B cell (primary cell): ENCODE measurements around the gene PCDHGB6. TPM values are rescaled to one million over a fixed set of nuclear protein-coding genes. Genes with fewer than 3 reads are reported as not detected.

Experiments
- ATAC-seq: fragments of 200-7000 bp; cut with Tn5 transposase; one replicate; pipeline ENCODE4 v1.10.0; 2021; ENCODE audit warnings: low read depth, mild to moderate bottlenecking, moderate number of reproducible peaks, moderate library complexity
- CTCF ChIA-PET: fragments of 350-600 bp; sonication (Branson Sonifier 250); formaldehyde crosslinking; loops from one replicate; lab custom pipeline; 2021; ENCODE audit warnings: antibody characterized with exemption, inconsistent platforms; lab: Charles Lee
- POLR2A ChIA-PET: fragments of 350-600 bp; sonication (Branson Sonifier 250); formaldehyde crosslinking; loops from one replicate; lab custom pipeline; 2021; ENCODE audit warnings: antibody characterized with exemption; lab: Charles Lee
- DNase-seq: peaks from one replicate; pipeline ENCODE4 v3.0.0; 2013
- H2AFZ ChIP-seq: 2 replicates; pipeline ENCODE4 v1.6.1; 2012; ENCODE audit warnings: mild to moderate bottlenecking, low read depth, low read length; ENCODE audit not compliant: insufficient read depth, poor library complexity, severe bottlenecking
- H3K27ac ChIP-seq, 2 donors: 1 replicate in 1 of 2; 2 replicates in 1 of 2; pipeline ENCODE4 v1.5.1; 2012 to 2013; ENCODE audit warnings: low read length in 2 of 2, mild to moderate bottlenecking in 2 of 2, moderate library complexity in 1 of 2
- H3K27me3 ChIP-seq, 4 experiments: fragments of 200-600 bp in 1 of 4; sonication (generic) in 1 of 4; replicated peaks in 1 of 4; 1 replicate in 2 of 4; 2 replicates in 2 of 4; pipeline versions ENCODE4 v1.6.1 to v1.7.0; 2013 to 2016; ENCODE audit warnings: low read length in 3 of 4, mild to moderate bottlenecking in 2 of 4, mixed read lengths in 1 of 4, moderate library complexity in 1 of 4; ENCODE audit not compliant: insufficient read depth in 4 of 4, control insufficient read depth in 3 of 4; ENCODE audit errors: control extremely low read depth in 1 of 4
- H3K36me3 ChIP-seq, 2 experiments: replicated peaks in 1 of 2; 1 replicate in 1 of 2; 2 replicates in 1 of 2; pipeline versions ENCODE4 v1.6.1 to v1.7.1; 2013; ENCODE audit warnings: low read length in 1 of 2; ENCODE audit not compliant: insufficient read depth in 2 of 2, control insufficient read depth in 1 of 2; ENCODE audit errors: control extremely low read depth in 1 of 2, extremely low read depth in 1 of 2
- H3K4me1 ChIP-seq, 2 donors: fragments of 200-600 bp in 1 of 2; sonication (generic) in 1 of 2; 1 replicate in 1 of 2; 2 replicates in 1 of 2; pipeline versions ENCODE4 v1.5.1 to v1.6.1; 2013 to 2017; ENCODE audit warnings: low read length in 2 of 2; ENCODE audit not compliant: control insufficient read depth in 2 of 2, insufficient read depth in 2 of 2
- H3K4me2 ChIP-seq: replicated peaks from 2 replicates; pipeline ENCODE3; 2012; ENCODE audit warnings: mild to moderate bottlenecking, low read depth, low read length; ENCODE audit not compliant: poor library complexity, severe bottlenecking
- H3K4me3 ChIP-seq, 5 experiments: fragments of 200-600 bp in 1 of 5; sonication (generic) in 1 of 5; 1 replicate in 3 of 5; 2 replicates in 2 of 5; pipeline versions ENCODE4 v1.5.1 to v1.7.0; 2011 to 2016; ENCODE audit warnings: low read length in 4 of 5, mild to moderate bottlenecking in 4 of 5, low read depth in 2 of 5, control low read depth in 1 of 5, moderate library complexity in 1 of 5; ENCODE audit not compliant: insufficient read depth in 1 of 5; ENCODE audit errors: control extremely low read depth in 1 of 5, extremely low read depth in 1 of 5
- H3K79me2 ChIP-seq: fragments of 200-600 bp; sonication (generic); one replicate; pipeline ENCODE4 v1.6.0; 2016; ENCODE audit warnings: low read length; ENCODE audit not compliant: control insufficient read depth, insufficient read depth
- H3K9ac ChIP-seq: fragments of 200-600 bp; sonication (generic); 2 replicates; pipeline ENCODE4 v1.6.1; 2017; ENCODE audit warnings: mild to moderate bottlenecking, low read length, moderate library complexity
- H3K9me3 ChIP-seq, 3 donors: one replicate each; pipeline versions ENCODE4 v1.6.1 to v1.7.1; 2013; ENCODE audit warnings: low read length in 2 of 3; ENCODE audit not compliant: control insufficient read depth in 2 of 3, insufficient read depth in 1 of 3; ENCODE audit errors: control extremely low read depth in 1 of 3
- H4K20me1 ChIP-seq: 2 replicates; pipeline ENCODE4 v1.6.0; 2012; ENCODE audit warnings: mild to moderate bottlenecking, low read length; ENCODE audit not compliant: insufficient read depth, control insufficient read depth, poor library complexity, severe bottlenecking
- H3K27ac Mint-ChIP-seq: one replicate; pipeline ENCODE4 v1.8.0; 2021; ENCODE audit warnings: mixed read lengths
- H3K27me3 Mint-ChIP-seq: one replicate; pipeline ENCODE4 v1.8.0; 2021; ENCODE audit warnings: mixed read lengths
- H3K4me1 Mint-ChIP-seq: one replicate; pipeline ENCODE4 v1.8.0; 2021; ENCODE audit warnings: mixed read lengths
- H3K4me3 Mint-ChIP-seq: one replicate; pipeline ENCODE4 v1.8.0; 2021; ENCODE audit warnings: mixed read lengths
- H3K9me3 Mint-ChIP-seq: one replicate; pipeline ENCODE4 v1.8.0; 2022; ENCODE audit warnings: mixed read lengths; ENCODE audit not compliant: insufficient read depth
- EZH2 ChIP-seq: IDR thresholded peaks from 2 replicates; pipeline ENCODE4 v1.6.1; 2012; ENCODE audit warnings: borderline replicate concordance, low read depth, mild to moderate bottlenecking, moderate library complexity, low read length; ENCODE audit not compliant: insufficient read depth, poor library complexity, severe bottlenecking
- WGBS: methylation state at CpG from one replicate; pipeline ENCODE4 v1.1.5; 2013; ENCODE audit warnings: missing lambda C conversion rate; ENCODE audit not compliant: insufficient coverage; 5-methylcytosine and 5-hydroxymethylcytosine counted together
- intact Hi-C: fragments of 100-400 bp; cut with micrococcal nuclease; formaldehyde crosslinking; loops from one replicate; pipeline ENCODE4 v1.10.0; 2022
- polyA plus RNA-seq: library from polyadenylated mRNA; depleted of rRNA; stranded (reverse); fragments of >200 nt; gene quantifications from 2 replicates; pipeline ENCODE4 v1.2.3, GENCODE V29; 2012
- total RNA-seq, 2 donors: library from RNA; stranded (reverse); fragments of 120-200 nt in 1 of 2; gene quantifications; 1 replicate in 1 of 2; 2 replicates in 1 of 2; pipeline versions ENCODE4 v1.2.3 to v1.2.4, GENCODE V29; 2013 to 2022
- TF ChIP-seq, protein P1 (sequence below): fragments of 200-600 bp; IDR thresholded peaks from one replicate; pipeline ENCODE4 v1.8.0; 2022; ENCODE audit warnings: antibody characterized with exemption, mild to moderate bottlenecking

Gene PCDHGB6
- total and polyA plus RNA-seq, 2 donors (not counting 1 experiment from before 2014, with no cell fraction given), result 0.33 to 2.1 TPM

DNA sequence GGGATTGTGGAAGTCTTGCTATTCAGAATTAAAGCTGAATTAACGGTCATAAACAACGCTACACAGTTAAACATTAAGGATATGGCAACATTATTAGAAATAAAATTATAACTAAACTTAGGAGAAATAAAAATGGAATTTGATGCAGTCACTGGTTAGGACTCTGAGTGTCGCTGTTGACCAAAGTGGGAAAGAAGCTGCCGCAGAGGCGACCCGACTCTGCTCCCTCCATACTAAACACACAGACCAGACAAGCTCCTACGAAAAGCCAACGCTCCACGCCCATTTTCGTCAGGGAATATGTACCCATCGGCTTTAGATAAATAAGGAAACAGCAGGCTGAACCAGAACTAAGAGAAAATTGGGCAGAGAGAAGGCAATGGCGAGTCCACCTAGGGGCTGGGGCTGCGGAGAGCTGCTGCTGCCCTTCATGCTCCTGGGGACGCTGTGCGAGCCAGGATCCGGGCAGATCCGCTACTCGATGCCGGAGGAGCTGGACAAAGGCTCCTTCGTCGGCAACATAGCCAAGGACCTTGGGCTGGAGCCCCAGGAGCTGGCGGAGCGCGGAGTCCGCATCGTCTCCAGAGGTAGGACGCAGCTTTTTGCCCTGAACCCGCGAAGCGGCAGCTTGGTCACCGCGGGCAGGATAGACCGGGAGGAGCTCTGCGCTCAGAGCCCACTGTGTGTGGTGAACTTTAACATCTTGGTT, 43.7 kb upstream of the PCDHGB6 start, which contains the start of gene PCDHGA5:
Gene PCDHGA5 (plus strand): TSS at position 211 of the 709 bp plus-strand sequence. CDS start 169 bp downstream, at position 380.
- intact Hi-C loops, result no loop called here
- ATAC-seq (no peak), DNase-seq (no peak)
- Mint-ChIP-seq H3K27ac (no peak within 1 kb of the TSS), H3K27me3 (peaks cover 63% of the 10 kb centered on the region), H3K9me3 (peaks cover 6% of the 10 kb centered on the region), H3K4me3 (no peak within 1 kb of the TSS), H3K4me1 (peaks cover 9% of the 10 kb centered on the region)
- Histone ChIP-seq H3K4me2 (no peak within 1 kb of the TSS), H3K27me3 (peaks cover 0 to 64% (median 42%) of the 10 kb centered on the region in 4 experiments), H3K9me3 (peaks cover 10 to 57% (median 54%) of the 10 kb centered on the region in 3 donors), H3K4me3 (no peak within 1 kb of the TSS), H3K79me2 (no peaks in the 10 kb centered on the region), H3K27ac (no peak within 1 kb of the TSS), H4K20me1 (no peaks in the 10 kb centered on the region), H3K36me3 (no peaks in the 10 kb centered on the region), H3K4me1 (peaks cover 0 to 4% of the 10 kb centered on the region in 2 donors), H3K9ac (no peak within 1 kb of the TSS), H2AFZ (no peak within 1 kb of the TSS)
- WGBS, result 33% methylated on average over 32 of the region's 34 CpGs
- no peak for TF ChIP-seq EZH2
- TF ChIP-seq, protein P1, sequence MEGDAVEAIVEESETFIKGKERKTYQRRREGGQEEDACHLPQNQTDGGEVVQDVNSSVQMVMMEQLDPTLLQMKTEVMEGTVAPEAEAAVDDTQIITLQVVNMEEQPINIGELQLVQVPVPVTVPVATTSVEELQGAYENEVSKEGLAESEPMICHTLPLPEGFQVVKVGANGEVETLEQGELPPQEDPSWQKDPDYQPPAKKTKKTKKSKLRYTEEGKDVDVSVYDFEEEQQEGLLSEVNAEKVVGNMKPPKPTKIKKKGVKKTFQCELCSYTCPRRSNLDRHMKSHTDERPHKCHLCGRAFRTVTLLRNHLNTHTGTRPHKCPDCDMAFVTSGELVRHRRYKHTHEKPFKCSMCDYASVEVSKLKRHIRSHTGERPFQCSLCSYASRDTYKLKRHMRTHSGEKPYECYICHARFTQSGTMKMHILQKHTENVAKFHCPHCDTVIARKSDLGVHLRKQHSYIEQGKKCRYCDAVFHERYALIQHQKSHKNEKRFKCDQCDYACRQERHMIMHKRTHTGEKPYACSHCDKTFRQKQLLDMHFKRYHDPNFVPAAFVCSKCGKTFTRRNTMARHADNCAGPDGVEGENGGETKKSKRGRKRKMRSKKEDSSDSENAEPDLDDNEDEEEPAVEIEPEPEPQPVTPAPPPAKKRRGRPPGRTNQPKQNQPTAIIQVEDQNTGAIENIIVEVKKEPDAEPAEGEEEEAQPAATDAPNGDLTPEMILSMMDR, result no peak
- ChIA-PET POLR2A (no interaction called here), CTCF (interaction anchor here (0.6 to 1.2 kb wide), 2 partner anchors 17 to 200 kb away, joined by 3 read pairs; no protein-coding TSS in a partner anchor)
